RWPE2 (cell line): Measurements from ENCODE around the gene IGFALS.

Source experiments
- ATAC-seq: fragments of 200-7000 bp; cut with Tn5 transposase; 3 replicates; pipeline ENCODE4 v1.9.1; 2021; ENCODE audit warnings: low read depth
- DNase-seq: peaks from one replicate; pipeline ENCODE4 v3.0.0-alpha.2; 2020; ENCODE audit warnings: low spot score
- H3K27ac ChIP-seq: fragments of 450-650 bp; 2 replicates; pipeline ENCODE4 v1.5.1; 2017; ENCODE audit warnings: mild to moderate bottlenecking; ENCODE audit not compliant: poor library complexity, severe bottlenecking
- H3K27me3 ChIP-seq: fragments of 250-450 bp; sonication (Bioruptor Pico); 2 replicates; pipeline ENCODE4 v1.5.1; 2021; ENCODE audit warnings: mild to moderate bottlenecking, moderate library complexity; ENCODE audit not compliant: insufficient read depth, poor library complexity, severe bottlenecking
- H3K36me3 ChIP-seq: fragments of 250-450 bp; sonication (Bioruptor Pico); 2 replicates; pipeline ENCODE4 v1.5.1; 2020; ENCODE audit warnings: low read depth, mild to moderate bottlenecking, moderate library complexity
- H3K4me1 ChIP-seq: fragments of 250-450 bp; sonication (Bioruptor Pico); 2 replicates; pipeline ENCODE4 v1.5.1; 2021; ENCODE audit warnings: mild to moderate bottlenecking, moderate library complexity; ENCODE audit not compliant: insufficient read depth, poor library complexity, severe bottlenecking
- H3K4me3 ChIP-seq: fragments of 250-450 bp; sonication (Bioruptor Pico); 2 replicates; pipeline ENCODE4 v1.5.1; 2021; ENCODE audit warnings: mild to moderate bottlenecking, moderate library complexity; ENCODE audit not compliant: severe bottlenecking
- H3K9me3 ChIP-seq: fragments of 250-450 bp; sonication (Bioruptor Pico); 2 replicates; pipeline ENCODE4 v1.5.1; 2021; ENCODE audit warnings: mild to moderate bottlenecking, moderate library complexity; ENCODE audit not compliant: severe bottlenecking
- TF ChIP-seq, protein P1 (sequence below): fragments of 450-650 bp; IDR thresholded peaks from one replicate; pipeline ENCODE4 v1.5.1; 2017; ENCODE audit warnings: mild to moderate bottlenecking, moderate library complexity; ENCODE audit not compliant: poor library complexity, severe bottlenecking

IGFALS gene

GRCh38 chr16:1784977-1785845, 8.3 kb downstream of the IGFALS start:
- H3K36me3 ChIP-seq = peaks cover 45% of the 10 kb centered on the region
- peaks cover 6% of the 10 kb centered on the region for H3K4me1 ChIP-seq
- H3K27ac ChIP-seq = no peak overlapping the region
- no peaks in the 10 kb centered on the region for H3K27me3 ChIP-seq
- no peak overlapping the region for H3K4me3 ChIP-seq
- H3K9me3 ChIP-seq = no peaks in the 10 kb centered on the region
- no peak for DNase-seq
- no peak for ATAC-seq
- TF ChIP-seq, protein P1, sequence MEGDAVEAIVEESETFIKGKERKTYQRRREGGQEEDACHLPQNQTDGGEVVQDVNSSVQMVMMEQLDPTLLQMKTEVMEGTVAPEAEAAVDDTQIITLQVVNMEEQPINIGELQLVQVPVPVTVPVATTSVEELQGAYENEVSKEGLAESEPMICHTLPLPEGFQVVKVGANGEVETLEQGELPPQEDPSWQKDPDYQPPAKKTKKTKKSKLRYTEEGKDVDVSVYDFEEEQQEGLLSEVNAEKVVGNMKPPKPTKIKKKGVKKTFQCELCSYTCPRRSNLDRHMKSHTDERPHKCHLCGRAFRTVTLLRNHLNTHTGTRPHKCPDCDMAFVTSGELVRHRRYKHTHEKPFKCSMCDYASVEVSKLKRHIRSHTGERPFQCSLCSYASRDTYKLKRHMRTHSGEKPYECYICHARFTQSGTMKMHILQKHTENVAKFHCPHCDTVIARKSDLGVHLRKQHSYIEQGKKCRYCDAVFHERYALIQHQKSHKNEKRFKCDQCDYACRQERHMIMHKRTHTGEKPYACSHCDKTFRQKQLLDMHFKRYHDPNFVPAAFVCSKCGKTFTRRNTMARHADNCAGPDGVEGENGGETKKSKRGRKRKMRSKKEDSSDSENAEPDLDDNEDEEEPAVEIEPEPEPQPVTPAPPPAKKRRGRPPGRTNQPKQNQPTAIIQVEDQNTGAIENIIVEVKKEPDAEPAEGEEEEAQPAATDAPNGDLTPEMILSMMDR = no peak

GRCh38 chr16:1782408-1783264, 10.9 kb downstream of the IGFALS start, which contains the start of the genes NUBP2 and SPSB3:
TSS of gene NUBP2 (plus strand) at chr16:1782960. CDS start at chr16:1783021, 61 bp downstream.
TSS of gene SPSB3 (minus strand) at chr16:1782571. CDS start at chr16:1781483, 1,088 bp downstream.
- TF ChIP-seq, protein P1 = no peak
- H3K4me3 ChIP-seq = peak within 1 kb of the TSS; percentile 95
- H3K36me3 ChIP-seq = peaks cover 26% of the 10 kb centered on the region
- peak; percentile 88 for ATAC-seq
- peak within 1 kb of the TSS; percentile 45 for H3K27ac ChIP-seq
- no peaks in the 10 kb centered on the region for H3K27me3 ChIP-seq
- H3K4me1 ChIP-seq = peaks cover 6% of the 10 kb centered on the region
- peak; percentile 100 for DNase-seq
- no peaks in the 10 kb centered on the region for H3K9me3 ChIP-seq

- TF ChIP-seq, protein P1 = no peak
- no peaks in the 10 kb centered on the region for H3K27me3 ChIP-seq
- DNase-seq = no peak
- H3K4me1 ChIP-seq = peaks cover 6% of the 10 kb centered on the region
- no peaks in the 10 kb centered on the region for H3K9me3 ChIP-seq
- ATAC-seq = no peak; the same call in 1 of the 3 replicates
- peak overlapping the region; percentile 45 for H3K27ac ChIP-seq
- peak overlapping the region; percentile 95 for H3K4me3 ChIP-seq
- peaks cover 22% of the 10 kb centered on the region for H3K36me3 ChIP-seq
Observed at GRCh38 chr16:1781758-1782407, 11.6 kb downstream of the IGFALS start.

- peak overlapping the region; percentile 45 for H3K27ac ChIP-seq
- DNase-seq = no peak
- no peak for ATAC-seq
- peaks cover 6% of the 10 kb centered on the region for H3K4me1 ChIP-seq
- TF ChIP-seq, protein P1 = no peak
- no peaks in the 10 kb centered on the region for H3K27me3 ChIP-seq
- peaks cover 27% of the 10 kb centered on the region for H3K36me3 ChIP-seq
- peak overlapping the region; percentile 95 for H3K4me3 ChIP-seq
- no peaks in the 10 kb centered on the region for H3K9me3 ChIP-seq
Observed at GRCh38 chr16:1781254-1781653, 12.3 kb downstream of the IGFALS start.
